ENCODE data around the gene TTR.

The TTR gene

DNA sequence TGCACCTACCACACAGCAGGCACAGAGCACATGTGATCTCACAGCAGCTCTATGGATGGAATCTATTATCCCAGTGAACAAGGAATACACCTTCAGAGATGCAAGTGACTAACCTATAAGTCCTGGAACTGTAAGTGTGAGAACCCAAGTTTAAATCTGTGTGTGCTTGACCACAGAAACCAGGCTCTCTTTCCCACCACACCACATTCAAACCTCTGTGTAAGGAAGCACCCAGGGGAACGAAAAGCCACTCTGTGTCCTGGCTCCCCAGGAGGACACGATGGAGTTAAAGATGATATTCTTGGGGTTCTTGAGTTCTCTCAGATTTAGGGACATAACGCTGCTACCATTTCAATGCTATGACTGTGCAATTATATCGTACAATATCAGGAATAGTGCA is 38.9 kb downstream of the TTR start:
- TF ChIP-seq, protein P1, sequence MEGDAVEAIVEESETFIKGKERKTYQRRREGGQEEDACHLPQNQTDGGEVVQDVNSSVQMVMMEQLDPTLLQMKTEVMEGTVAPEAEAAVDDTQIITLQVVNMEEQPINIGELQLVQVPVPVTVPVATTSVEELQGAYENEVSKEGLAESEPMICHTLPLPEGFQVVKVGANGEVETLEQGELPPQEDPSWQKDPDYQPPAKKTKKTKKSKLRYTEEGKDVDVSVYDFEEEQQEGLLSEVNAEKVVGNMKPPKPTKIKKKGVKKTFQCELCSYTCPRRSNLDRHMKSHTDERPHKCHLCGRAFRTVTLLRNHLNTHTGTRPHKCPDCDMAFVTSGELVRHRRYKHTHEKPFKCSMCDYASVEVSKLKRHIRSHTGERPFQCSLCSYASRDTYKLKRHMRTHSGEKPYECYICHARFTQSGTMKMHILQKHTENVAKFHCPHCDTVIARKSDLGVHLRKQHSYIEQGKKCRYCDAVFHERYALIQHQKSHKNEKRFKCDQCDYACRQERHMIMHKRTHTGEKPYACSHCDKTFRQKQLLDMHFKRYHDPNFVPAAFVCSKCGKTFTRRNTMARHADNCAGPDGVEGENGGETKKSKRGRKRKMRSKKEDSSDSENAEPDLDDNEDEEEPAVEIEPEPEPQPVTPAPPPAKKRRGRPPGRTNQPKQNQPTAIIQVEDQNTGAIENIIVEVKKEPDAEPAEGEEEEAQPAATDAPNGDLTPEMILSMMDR (IDR thresholded peaks at IDR 0.05) = no peak
- TF ChIP-seq ZFX (IDR thresholded peaks at IDR 0.05; ENCODE audit: borderline replicate concordance) = no peak

DNA sequence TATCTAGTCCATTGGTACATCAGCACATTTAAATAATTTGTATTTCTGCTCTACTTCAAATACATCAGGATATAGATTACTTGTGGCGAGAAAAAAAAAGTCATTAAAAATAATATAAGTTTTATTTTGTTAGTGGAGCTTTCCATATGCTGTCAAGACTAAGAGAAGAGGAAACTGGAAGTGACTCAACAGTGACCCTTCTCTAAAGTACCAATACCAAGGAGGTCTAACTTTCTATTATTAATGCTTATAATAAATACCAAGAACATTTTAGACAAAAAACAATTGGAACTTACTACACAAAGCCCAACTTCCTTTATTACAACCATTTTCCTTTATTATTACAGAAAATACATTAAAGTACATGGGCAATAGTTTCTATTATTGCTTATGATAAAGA is 39.8 kb downstream of the TTR start:
- TF ChIP-seq ZFX (IDR thresholded peaks at IDR 0.05; ENCODE audit: borderline replicate concordance) = no peak
- TF ChIP-seq, protein P1 (IDR thresholded peaks at IDR 0.05) = no peak
- H3K27ac ChIP-seq = no peak overlapping the region

More for the DNA sequence above, 38.9 kb downstream of the TTR start:
- H3K27ac ChIP-seq = no peak overlapping the region

DNA sequence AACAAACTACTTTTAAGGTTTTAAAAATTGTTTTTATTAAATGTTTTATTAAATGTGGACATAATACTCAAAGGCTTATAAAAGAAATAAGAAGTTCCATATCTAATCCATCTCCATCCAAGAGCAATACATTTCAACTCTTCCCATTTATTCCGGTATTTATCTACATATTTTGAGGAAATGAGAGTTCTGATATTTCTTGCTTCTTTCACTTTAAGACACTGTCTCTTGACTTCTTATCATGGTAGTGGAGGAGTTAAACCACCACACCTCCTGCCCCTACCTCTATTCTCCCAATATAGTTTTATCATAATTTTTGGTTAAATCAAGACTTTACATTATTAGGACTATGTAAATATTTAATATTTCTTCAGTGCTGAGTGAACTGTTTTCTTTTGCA is 40.7 kb downstream of the TTR start:
- no peak overlapping the region for H3K27ac ChIP-seq
- TF ChIP-seq ZFX (IDR thresholded peaks at IDR 0.05; ENCODE audit: borderline replicate concordance) = no peak

DNA sequence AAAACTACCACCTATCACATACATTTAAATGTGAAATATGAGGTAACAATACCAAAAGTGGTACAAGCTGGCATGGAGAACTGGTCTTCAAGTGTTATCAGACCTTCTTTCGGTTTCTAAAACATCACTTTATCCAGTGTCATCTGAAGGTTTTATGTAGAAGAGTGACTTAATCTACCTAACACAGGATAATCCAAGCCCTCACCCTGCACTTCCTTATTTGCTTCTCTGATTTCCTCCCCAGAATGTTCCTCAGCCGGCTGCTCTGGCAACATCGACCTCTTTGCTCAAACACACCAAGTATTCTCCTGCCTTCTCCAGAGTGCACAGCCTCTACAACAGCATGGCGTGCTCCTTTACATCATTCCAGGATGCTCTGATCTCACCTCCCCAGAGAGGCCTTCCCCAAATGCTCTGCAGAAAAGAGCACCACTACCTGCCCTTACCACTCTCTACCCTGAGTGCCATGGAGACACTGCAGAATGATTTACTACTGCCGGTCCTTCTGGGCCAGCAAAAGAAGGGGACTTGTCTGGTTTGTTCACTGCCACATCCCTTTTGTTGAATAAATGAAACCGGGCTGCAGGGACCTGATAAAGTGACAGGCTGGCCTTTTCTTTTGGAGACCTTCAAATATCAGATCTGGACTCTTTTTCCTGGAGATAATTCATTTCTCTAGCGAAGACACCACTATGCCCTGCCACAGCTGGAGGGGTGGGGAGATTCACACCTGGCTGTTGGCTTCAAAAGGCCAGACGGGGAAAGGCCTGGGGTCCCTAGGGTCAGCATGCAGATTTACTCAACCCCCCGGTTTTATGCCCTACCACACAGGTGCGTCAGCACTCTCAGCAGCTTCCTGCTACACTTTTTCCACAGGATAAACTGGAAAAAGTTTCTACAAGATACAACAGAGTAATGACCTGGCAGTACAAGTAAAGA is 42.0 kb downstream of the TTR start:
- H3K27ac ChIP-seq = no peak overlapping the region
- TF ChIP-seq ZFX (IDR thresholded peaks at IDR 0.05; ENCODE audit: borderline replicate concordance) = no peak
- TF ChIP-seq, protein P1 (IDR thresholded peaks at IDR 0.05) = no peak

DNA sequence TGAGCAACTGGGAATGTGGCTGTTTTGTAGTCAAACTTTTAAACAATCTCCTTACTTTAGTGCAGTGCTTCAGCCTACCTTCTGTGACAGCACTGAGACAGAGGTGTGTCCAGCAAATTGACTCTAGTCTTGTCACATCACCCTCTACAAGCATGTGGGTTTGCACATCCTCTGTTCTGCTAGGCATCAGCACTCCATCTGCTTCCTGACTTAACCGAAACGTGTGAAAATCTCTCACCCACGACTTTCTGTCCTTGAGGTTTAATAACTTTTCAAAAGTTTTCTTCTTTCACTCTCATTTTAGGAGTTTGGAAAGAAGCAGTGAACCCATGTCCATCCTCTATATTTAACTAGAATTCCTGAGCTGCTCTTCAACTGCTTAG is 42.6 kb downstream of the TTR start:
- no peak overlapping the region for H3K27ac ChIP-seq

DNA sequence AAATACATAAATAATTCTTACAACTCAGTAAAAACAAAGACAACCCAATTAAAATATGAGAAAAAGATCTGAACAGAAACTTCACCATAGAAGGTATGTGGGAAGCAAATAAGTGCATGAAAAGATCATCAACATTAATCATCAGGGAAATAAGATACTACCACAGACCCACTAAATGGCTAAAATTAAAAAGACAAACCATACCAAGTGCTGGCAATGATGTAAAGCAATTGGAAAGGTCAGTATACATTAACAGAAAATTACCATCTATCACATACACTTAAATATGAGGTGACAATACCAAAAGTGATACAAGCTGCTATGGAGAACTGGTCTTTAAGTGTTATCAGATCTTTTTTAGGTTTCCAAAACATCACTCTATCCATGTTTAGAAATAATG is 44.7 kb downstream of the TTR start:
- TF ChIP-seq, protein P1 (IDR thresholded peaks at IDR 0.05) = no peak
- TF ChIP-seq ZFX (IDR thresholded peaks at IDR 0.05; ENCODE audit: borderline replicate concordance) = no peak
- no peak overlapping the region for H3K27ac ChIP-seq

More for the DNA sequence above, 42.6 kb downstream of the TTR start:
- TF ChIP-seq, protein P1 (IDR thresholded peaks at IDR 0.05) = no peak
- TF ChIP-seq ZFX (IDR thresholded peaks at IDR 0.05; ENCODE audit: borderline replicate concordance) = no peak

DNA sequence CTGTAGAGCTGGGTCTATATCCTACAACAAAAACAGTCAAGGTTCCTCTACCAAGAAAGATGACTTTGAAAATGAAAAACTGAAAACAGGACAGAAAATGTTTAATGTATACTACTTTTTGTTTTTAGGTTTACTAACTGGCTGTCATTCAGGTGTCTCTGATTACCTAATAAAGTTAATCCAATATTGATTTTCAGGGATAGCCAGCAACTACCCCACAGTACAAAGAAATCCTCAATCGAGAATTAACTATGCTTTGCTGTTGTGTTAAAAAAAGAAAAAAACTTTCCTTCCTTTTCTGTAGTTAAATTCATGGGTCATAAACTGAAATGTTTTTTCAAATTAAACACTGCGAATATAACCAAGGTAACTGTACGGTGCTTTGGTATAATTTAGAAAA is 45.8 kb downstream of the TTR start:
- TF ChIP-seq, protein P1 (IDR thresholded peaks at IDR 0.05) = no peak
- TF ChIP-seq ZFX (IDR thresholded peaks at IDR 0.05; ENCODE audit: borderline replicate concordance) = no peak
- H3K27ac ChIP-seq = no peak overlapping the region
